ENCODE measurements around the gene SH3PXD2A.
A peak's percentile ranks its signal among the peaks of the same experiment; 100 is the strongest.
"Not testable (repeated sequence)": the region's sequence is repeated elsewhere in the genome, so short reads cannot be mapped to it uniquely, and the experiment has no call there.

The SH3PXD2A gene

GRCh38 chr10:103765168-103765567, 90.2 kb downstream of the SH3PXD2A start:
- DNase-seq (ENCODE audit: low read depth): peak; percentile 73
- TF ChIP-seq CTCF (conservative IDR thresholded peaks at IDR 0.05; ENCODE audit: control insufficient read depth, insufficient read depth, low read depth, low read length): no peak
- no peak overlapping the region for H3K4me3 ChIP-seq (ENCODE audit: control insufficient read depth, low read depth, low read length)

DNA sequence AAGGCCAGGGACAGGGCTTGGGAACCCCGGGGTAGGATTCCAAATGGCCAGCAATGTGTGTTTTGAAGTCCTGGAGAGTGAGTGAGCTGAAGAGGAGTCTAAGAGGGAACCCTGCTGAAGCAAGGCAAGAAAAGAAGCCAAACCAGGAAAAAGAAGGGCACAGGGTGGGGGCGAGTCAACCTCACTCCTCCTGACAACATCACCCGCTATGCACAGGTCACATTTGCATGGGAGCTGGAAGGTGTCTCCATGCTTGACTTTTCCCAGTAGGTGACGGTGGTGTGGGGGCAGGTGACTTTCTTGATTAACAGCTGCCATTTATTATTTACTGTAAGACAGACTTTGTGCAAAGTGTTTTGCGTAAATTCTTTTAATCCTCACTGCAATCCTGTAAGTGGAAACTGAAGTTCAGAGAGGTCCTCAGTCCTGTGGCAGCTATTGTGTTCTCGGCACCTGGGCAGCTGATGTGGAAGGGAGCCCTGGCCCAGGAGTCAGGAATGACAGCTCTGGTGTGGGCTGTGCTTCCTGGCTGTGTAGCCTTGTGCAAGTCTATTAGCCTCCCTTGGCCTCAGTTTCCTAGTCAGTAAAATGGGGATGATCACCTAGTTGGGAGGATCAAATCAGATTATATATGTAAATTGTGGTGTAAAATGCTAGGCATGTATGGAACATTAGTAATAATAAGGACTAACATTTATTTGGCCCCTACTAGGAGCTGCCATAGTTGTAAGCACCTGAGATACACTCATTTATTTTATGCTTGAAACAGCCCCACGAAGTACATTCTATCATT, 90.9 kb downstream of the SH3PXD2A start:
- H3K4me3 ChIP-seq (ENCODE audit: control insufficient read depth, low read depth, low read length): no peak overlapping the region
- no peak for DNase-seq (ENCODE audit: low read depth)
- no peak for TF ChIP-seq CTCF (conservative IDR thresholded peaks at IDR 0.05; ENCODE audit: control insufficient read depth, insufficient read depth, low read depth, low read length)

DNA sequence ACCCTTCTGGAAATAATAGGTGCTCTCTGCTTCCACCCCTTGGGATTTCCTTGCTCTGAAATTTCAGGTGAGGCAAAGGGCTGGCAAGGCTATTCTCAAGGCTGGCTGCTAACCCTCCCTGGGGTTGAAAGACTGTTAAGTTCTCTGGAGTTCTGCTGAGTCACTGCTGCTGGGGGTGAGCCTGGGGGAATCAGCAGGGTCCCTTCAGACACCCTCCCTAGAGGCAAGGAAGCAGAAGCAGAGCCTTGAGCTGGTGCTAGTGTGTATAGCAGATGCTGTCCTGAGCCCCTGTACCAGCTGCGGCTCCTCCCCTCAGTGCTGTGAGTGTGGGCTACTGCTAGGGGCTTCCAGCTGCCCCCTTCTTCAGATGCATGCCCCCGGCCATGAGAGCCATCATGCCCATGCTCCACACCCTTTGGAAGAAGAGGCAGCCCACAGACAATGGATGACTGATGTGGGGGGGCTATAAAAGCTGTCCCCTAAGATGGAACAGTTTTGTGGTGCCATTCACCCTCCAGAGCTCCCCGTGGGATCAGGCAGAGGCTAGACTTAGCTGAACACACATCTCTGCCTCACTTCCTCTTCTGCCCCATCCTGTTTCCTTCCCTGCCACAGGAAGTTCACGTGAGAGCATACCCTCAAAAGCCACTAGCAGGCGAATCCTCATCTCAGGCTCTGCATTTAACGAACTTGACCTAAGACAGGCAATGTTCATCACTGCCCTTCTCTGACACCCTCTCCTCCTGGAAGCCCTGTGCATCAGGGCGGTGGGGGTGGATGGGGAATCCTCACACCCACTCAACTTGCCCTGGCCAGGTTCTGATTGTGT, 91.8 kb downstream of the SH3PXD2A start:
- TF ChIP-seq CTCF (conservative IDR thresholded peaks at IDR 0.05; ENCODE audit: control insufficient read depth, insufficient read depth, low read depth, low read length): no peak
- H3K4me3 ChIP-seq (ENCODE audit: control insufficient read depth, low read depth, low read length): no peak overlapping the region
- no peak for DNase-seq (ENCODE audit: low read depth)

- no peak overlapping the region for H3K4me3 ChIP-seq (ENCODE audit: control insufficient read depth, low read depth, low read length)
- TF ChIP-seq CTCF (conservative IDR thresholded peaks at IDR 0.05; ENCODE audit: control insufficient read depth, insufficient read depth, low read depth, low read length): no peak
- DNase-seq (ENCODE audit: low read depth): no peak
Observed at GRCh38 chr10:103762916-103763315, 92.5 kb downstream of the SH3PXD2A start.

- no peak overlapping the region for H3K4me3 ChIP-seq (ENCODE audit: control insufficient read depth, low read depth, low read length)
- no peak for TF ChIP-seq CTCF (conservative IDR thresholded peaks at IDR 0.05; ENCODE audit: control insufficient read depth, insufficient read depth, low read depth, low read length)
- DNase-seq (ENCODE audit: low read depth): no peak
Observed at GRCh38 chr10:103762162-103762561, 93.2 kb downstream of the SH3PXD2A start.

GRCh38 chr10:103761075-103761920, 94.1 kb downstream of the SH3PXD2A start:
- no peak for DNase-seq (ENCODE audit: low read depth)
- no peak overlapping the region for H3K4me3 ChIP-seq (ENCODE audit: control insufficient read depth, low read depth, low read length)
- TF ChIP-seq CTCF (conservative IDR thresholded peaks at IDR 0.05; ENCODE audit: control insufficient read depth, insufficient read depth, low read depth, low read length): no peak

DNA sequence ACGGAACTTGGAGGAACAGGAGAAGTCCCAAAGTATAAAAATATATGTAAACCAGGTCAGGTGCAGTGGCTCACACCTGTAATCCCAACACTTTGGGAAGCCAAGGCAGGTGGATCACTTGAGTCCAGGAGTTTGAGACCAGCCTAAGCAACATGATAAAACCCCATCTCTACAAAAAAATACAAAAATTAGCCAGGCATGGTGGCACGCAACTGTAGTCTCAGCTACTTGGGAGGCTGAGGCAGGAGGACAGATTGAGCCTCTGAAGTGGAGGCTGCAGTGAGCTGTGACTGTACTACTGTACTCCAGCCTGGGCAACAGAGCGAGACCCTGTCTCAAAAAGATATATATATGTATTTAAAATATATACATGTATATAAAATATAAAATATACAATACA, 95.1 kb downstream of the SH3PXD2A start:
- not testable (repeated sequence) for H3K4me3 ChIP-seq (ENCODE audit: control insufficient read depth, low read depth, low read length); DNase-seq (ENCODE audit: low read depth)
